C4-2B (cell line): ENCODE measurements around the gene TRPC3.

Experiments
- H3K27ac ChIP-seq: fragments of 450-650 bp; 2 replicates; pipeline ENCODE4 v1.5.1; 2017
- ZFX ChIP-seq: fragments of 450-650 bp; IDR thresholded peaks from 2 replicates; pipeline ENCODE4 v1.6.1; 2017
- TF ChIP-seq, protein P1 (sequence below): fragments of 450-650 bp; conservative IDR thresholded peaks from 2 replicates; pipeline ENCODE4 v1.5.1; 2017; ENCODE audit warnings: mild to moderate bottlenecking

The TRPC3 gene

DNA sequence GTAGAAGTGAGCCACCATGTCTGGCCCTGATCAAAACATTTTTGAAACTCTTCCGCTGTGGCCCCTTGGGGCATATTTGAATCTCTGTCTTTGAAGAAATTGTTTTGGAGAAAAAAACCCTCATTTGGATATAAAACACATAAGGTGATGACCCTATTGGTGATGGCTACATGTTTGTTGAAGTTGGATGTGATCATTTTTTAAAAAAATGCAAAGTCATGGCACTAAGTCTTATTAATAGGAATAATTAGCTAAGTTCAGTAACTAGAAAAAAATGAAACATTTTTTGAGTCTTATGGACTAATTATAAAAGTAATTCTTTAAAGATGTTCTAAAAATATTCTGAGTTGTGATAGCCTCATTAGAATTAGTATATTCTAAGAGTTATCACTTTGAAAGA, 63.7 kb downstream of the TRPC3 start:
- no peak overlapping the region for H3K27ac ChIP-seq
- TF ChIP-seq ZFX, result no peak
- TF ChIP-seq, protein P1, sequence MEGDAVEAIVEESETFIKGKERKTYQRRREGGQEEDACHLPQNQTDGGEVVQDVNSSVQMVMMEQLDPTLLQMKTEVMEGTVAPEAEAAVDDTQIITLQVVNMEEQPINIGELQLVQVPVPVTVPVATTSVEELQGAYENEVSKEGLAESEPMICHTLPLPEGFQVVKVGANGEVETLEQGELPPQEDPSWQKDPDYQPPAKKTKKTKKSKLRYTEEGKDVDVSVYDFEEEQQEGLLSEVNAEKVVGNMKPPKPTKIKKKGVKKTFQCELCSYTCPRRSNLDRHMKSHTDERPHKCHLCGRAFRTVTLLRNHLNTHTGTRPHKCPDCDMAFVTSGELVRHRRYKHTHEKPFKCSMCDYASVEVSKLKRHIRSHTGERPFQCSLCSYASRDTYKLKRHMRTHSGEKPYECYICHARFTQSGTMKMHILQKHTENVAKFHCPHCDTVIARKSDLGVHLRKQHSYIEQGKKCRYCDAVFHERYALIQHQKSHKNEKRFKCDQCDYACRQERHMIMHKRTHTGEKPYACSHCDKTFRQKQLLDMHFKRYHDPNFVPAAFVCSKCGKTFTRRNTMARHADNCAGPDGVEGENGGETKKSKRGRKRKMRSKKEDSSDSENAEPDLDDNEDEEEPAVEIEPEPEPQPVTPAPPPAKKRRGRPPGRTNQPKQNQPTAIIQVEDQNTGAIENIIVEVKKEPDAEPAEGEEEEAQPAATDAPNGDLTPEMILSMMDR, result no peak

GRCh38 chr4:121885115-121885514, 66.7 kb downstream of the TRPC3 start:
- H3K27ac ChIP-seq, result no peak overlapping the region
- no peak for TF ChIP-seq ZFX
- TF ChIP-seq, protein P1, result no peak

DNA sequence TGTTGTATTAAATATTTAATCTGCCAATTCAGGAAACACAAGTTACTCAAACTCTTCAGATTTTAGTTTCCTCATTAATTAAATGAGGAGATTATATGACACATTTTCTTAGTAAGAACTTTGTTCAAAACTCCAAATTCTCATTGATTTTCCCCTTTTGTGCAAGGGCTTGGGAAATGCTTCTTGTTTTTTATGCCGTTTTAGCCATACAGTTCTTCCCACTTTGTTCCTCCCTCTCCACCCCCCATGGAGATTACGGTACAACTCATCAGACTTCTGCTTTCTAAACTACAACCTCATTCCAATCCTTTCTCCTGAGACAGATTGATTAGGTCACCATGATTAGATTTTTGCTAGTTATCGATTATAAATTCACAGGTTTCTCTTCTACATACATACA, 70.7 kb downstream of the TRPC3 start:
- TF ChIP-seq ZFX, result no peak
- TF ChIP-seq, protein P1, result no peak
- no peak overlapping the region for H3K27ac ChIP-seq

GRCh38 chr4:121879135-121879534, 72.7 kb downstream of the TRPC3 start:
- TF ChIP-seq, protein P1, result no peak
- no peak for TF ChIP-seq ZFX
- H3K27ac ChIP-seq, result no peak overlapping the region

DNA sequence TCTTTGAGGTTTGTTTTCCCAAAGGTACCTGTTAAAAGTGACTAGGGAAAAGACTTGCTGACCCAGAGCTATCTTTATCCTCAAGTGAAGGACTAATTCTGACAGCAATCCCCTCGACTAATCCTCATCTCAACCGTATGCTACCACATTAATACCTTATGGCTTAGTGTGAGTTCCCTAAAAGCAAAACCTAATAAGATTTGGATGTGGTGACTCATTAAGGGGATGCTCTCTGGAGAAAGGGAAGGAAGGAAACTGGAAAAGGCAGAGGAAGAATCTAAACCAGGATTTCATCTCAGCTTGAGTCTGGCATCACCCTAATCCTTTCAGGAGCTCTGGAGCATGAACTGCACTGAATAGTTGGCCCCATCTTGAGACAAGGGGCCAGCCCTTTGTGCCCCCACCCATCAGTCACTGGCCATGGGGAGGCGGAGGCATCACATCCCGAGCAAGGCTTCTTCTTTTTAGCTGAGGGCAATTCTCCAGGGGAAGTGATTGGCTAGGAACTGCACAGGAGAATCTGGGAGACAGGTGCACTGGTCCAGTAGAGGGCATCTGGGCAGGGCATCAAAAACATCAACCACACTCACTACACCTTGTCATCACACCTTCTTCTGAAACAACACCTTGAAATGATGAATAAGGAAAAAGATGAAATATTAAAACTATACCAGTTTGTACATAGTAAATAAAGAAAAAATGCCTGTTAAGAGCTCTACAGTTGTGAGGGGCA, 74.7 kb downstream of the TRPC3 start:
- TF ChIP-seq ZFX, result no peak
- TF ChIP-seq, protein P1, result no peak

GRCh38 chr4:121876070-121876469, 75.8 kb downstream of the TRPC3 start:
- H3K27ac ChIP-seq, result no peak overlapping the region
- TF ChIP-seq ZFX, result no peak
- TF ChIP-seq, protein P1, result no peak

More for the DNA sequence above, 74.7 kb downstream of the TRPC3 start:
- no peak overlapping the region for H3K27ac ChIP-seq

DNA sequence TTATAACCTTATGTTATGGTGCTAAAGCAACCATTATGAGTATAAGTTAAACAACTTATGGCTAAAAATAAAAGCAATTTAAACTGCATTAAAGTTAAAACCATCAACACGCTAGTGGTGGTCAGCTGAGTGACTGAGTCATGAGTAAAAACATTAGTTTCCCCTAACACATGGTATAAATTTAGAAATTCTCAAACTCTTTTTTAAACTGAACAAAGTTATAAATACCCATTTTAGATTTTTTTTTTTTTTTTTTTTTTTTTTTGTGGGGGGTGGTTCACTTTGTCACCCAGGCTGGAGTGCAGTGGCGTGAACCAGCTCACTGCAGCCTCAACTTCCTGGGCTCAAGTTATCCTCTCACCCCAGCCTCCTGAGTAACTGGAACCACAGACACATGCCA, 76.2 kb downstream of the TRPC3 start:
- H3K27ac ChIP-seq, result no peak overlapping the region
- TF ChIP-seq, protein P1, result no peak
- no peak for TF ChIP-seq ZFX
